Cortex of kidney (tissue), 1 donor: Measurements from ENCODE around the gene CCDC107.

Experiments
- DNase-seq: peaks from one replicate; lab custom pipeline; 2025; lab: John Stamatoyannopoulos, UW

Gene CCDC107

GRCh38 chr9:35684921-35685320 is 26.8 kb downstream of the CCDC107 start:
- no peak for DNase-seq

DNA sequence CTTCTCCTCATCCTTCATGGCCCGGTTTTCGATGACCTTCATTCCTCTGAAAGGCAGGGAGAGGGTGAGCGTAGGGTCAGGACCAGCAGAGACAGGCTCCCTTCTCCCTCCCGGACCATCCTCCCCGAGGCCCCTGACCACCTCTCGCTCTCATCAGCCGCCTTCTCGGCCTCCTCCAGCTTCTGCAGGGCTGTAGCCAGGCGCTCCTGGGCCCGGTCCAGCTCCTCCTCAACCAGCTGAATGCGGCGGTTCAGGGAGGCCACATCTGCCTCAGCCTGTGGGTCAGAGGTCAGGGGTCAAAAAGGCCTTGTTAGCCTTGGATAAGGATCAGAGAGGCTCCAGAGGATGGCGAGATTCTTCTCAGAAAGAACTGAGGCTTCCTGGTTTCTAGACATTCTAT is 27.4 kb downstream of the CCDC107 start:
- DNase-seq, result no peak

DNA sequence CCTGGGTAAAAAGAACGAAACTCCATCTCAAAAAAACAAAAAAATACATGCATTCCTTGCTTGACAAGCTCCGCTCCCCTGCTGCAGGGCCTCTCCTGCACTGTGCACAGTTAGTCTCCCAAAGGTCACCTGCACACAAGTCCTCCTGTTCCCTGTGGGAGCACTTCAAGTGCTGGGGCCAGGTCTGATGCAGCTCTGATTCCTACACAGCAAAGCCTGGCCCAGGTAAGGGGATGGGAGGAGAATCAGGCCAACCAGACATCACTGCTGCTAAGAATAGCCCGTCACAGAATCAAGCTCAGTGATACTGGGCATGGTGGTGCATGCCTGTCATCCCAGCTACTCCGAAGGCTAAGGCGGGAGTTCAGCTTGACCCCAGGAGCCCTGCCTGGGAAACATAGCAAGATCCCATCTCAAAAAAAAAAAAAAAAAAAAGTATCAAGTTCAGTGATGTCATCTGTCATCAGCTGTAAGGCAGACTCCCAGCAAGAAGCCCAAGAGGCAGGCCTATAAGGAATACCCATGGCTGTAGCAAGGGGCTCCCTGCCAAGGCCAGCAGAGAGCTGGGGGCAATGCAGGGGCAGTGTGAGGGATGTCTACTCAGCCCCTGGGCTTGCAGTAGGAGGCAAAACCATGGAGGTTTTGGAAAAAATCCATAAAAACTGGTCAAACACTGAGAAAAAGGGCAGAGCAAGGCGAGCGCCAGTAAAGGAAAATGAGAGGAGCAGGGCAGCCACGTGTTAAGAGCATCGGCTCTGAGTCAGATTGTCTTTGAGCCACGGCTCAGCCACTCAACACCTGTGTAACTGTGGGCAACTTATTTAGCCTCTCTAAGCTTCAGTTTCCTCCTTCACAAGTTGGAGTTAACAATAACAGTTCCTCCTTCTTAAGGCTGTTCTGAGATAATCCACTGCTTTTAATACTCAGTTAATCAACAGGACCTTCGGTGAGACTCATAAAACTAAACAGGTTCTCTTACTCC is 28.4 kb downstream of the CCDC107 start:
- DNase-seq, result no peak

DNA sequence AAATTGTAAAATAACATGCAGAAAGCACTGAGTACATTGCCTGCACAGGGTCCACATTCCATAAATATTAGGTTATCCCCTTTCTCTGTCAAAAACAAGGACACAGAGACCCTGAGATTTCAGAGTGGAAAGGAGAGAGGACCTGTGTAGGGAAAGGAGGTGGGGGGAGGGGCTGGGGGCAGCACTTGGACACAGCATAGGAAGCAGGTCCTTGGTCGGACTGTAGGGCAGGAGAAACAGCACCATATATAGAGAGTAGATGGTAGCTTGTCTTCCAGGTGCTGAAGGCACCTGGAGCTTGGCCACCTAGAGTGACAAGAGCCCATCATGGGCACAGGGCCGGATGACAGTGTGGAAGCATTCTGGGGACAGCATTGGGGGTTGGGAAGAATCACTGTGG is 29.2 kb downstream of the CCDC107 start:
- no peak for DNase-seq

DNA sequence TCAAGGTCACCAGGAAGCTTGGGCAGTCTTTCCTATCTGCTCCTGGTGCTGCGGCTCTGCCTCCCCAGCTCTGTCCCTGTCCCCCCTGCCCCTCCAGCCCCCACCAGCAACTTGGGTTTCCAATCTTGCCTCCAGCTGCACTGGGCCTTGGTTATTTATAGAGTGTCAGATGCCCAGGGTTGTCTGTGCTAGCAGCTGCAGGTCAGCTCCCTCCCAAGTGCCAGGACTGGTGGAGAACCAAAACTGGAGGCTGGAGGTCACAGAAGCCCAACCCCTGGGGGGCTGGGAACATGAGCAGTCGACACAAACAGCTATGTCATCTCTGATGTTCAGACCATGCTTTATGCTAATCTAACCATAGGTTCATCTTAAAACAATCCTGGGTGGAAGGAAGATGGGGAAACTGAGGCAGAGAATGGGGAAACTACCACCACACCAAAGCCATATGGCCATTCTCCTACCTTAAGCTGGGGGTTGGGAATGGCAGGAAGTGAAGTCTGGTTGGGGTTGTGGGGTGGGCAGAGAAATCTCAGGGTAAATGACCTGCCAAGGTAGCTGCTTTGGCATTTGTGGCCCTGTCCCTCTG is 30.0 kb downstream of the CCDC107 start:
- DNase-seq, result no peak

DNA sequence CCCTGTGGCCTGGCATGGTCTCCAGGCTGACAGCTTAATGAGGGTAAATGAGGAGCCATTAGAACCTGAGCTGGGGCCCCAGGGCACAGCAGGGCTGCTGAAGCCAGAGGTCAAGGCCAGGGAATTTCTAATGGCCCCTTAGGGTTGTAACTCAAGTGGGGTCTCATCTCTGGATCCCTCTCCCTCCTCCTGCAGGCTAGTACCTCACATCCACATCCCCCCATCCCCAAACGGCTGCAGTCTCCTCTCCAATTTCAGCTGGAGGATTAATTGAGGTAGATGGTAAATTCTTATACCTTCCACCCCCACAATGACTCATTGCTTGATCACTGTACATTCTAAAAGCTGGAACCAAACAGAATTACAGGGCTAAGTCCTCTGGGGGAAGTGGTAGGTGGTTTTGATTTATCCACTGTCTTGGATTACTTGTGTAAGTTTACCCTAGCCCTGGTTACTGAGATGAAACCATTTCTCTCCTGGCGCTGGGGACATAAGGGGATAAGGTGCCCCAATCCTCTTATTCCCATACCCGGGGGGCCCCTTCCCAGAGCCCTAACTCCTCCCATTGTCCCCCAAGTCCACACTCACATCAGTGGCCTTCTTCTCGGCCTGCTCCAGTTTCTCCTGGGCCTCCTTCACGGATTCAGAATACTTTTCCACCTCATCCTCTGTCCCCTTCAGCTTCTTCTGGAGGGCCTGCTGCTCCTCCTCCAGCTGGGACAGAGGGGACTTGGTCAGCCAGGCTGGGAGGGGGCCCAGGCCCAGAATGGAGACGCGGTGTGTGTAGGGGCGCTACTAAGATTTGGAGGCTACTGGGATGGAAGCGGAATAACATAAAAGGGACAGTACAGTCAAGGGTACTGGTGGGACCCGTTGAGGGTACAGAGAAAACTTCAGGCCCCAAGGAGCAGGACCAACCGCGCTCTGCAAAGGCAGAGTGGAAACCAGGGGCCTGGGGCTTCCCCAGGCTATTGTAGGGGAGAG is 30.8 kb downstream of the CCDC107 start:
- no peak for DNase-seq

GRCh38 chr9:35689542-35690293 is 31.6 kb downstream of the CCDC107 start, which contains the start of gene TPM2:
Gene TPM2 (minus strand): TSS chr9:35689925. CDS start chr9:35689817, 108 bp downstream.
- DNase-seq, result no peak

DNA sequence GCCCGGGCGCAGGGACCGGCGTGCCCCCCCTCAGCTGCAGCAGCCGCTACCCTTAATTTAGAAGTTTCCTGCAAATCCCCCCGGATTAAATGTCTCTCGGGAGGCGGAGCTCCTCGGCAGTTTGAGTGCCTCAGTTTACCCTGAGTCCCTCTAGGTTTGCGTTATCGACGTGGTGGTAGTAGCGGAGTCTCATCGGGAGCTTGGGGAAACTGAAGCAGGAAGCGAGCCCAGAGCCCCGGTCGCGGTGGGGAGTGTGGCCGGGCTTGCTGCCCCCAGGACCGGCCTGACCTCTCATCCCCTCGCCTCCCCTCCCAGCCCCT is 32.2 kb downstream of the CCDC107 start:
- DNase-seq, result no peak

- no peak for DNase-seq
Observed at GRCh38 chr9:35690614-35691333, 32.7 kb downstream of the CCDC107 start.

DNA sequence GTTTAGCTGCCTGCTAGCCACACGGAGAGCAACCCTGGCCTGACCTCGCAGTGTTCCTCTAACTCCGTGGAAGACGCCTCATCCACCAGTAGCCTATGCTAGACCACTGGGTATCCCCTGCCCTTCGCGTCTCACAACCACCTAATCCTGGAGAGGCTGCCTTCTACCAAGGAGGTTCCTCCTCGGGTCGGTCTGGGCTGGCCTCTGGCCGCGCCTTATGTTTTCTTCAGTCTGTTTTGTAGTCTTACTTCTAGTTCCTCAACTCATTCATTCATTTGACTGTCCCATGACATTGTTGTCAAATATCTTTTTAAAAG is 33.2 kb downstream of the CCDC107 start:
- no peak for DNase-seq

- DNase-seq, result no peak
Observed at GRCh38 chr9:35691757-35692301, 33.7 kb downstream of the CCDC107 start.

- no peak for DNase-seq
Observed at GRCh38 chr9:35695943-35696401, 37.9 kb downstream of the CCDC107 start.

- DNase-seq, result no peak
Observed at GRCh38 chr9:35696520-35697215, 38.6 kb downstream of the CCDC107 start.

GRCh38 chr9:35697486-35697885 is 39.4 kb downstream of the CCDC107 start:
- DNase-seq, result no peak

DNA sequence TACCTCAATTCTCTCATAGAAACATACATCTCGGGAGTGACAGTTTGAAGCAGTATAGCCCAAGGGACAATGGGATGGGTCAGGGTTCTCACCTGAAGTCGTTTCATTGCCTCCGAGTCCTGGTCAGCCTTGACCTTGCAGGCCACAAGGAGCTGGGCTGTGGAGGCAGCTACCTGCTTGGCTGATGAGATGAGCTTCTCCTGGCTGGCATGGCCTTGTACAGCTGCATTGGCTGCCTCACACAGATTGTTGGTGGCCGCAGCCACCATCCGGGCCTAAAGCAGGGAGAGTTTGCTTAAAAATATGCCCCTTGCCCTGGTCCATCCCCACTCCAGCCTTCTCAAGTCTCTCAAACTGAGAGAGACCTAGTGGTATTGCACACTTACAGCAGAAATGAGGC is 40.1 kb downstream of the CCDC107 start:
- DNase-seq, result no peak

GRCh38 chr9:35700031-35700430 is 41.9 kb downstream of the CCDC107 start:
- no peak for DNase-seq

GRCh38 chr9:35700942-35701341 is 42.9 kb downstream of the CCDC107 start:
- DNase-seq, result no peak

DNA sequence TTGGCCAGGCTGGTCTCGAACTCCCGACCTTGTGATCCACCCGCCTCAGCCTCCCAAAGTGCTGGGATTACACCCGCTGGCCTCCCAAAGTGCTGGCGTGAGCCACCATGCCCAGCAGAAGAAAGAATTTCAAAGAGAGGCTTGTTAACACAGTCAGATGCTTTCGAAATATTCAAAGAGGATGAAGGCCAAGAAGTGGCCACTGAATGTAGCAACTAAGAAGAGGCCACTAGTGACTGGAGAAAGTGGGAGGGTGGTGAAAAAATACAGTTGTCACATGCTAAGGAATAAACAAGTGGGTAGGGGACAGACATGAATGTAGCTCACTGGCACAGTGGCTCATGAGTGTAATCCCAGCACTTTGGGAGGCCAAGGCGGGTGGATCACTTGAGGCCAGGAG is 44.6 kb downstream of the CCDC107 start:
- DNase-seq, result no peak

DNA sequence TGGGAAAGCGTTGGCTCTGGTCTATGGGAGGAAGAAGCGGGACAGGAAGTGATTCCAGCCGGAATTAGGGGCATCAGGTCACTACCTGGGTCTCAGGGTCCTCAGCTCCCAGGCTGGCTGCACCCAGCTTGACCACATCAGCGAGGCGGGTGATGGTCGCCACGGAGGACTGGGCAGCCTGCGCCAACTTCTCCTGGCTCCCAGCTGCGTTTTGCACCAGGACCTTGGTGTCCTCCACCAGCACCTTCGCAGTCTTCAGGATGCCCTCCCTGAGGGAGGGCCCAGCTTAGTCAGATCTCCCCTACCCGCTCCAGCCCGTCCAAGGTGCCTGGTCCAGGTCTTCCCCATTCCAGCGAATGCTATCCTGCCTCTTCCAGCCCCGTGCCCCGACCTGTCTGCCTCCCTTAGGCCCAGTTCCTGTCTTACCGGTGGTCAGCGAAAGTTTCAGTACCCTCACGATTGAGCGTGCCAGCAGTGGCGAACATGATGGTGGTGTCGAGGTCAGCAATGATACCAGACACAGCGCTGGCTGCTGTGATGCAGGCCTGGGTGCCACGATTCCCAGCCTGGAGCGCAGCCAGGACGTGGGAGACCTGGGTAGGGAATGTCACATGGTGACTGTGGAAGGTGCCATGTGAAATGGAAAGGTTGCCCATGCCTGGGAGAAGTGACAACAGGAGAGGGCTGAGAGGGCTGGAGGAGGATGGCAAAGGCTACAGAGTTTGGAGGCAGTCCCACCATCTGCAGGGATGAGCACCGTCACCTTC is 46.0 kb downstream of the CCDC107 start:
- no peak for DNase-seq
